K562 (cell line): Measurements from ENCODE around the gene CCNI. TPM values are rescaled to one million over a fixed set of nuclear protein-coding genes. Genes with fewer than 3 reads are reported as not detected.

ENCODE experiments used
- ATAC-seq: fragments of 200-7000 bp; cut with Tn5 transposase; 3 replicates; pipeline ENCODE4 v1.9.1; 2020; ENCODE audit warnings: moderate library complexity
- BruUV-seq: library from RNA; stranded (reverse); fragments of 400-500 nt; replicated peaks from 2 replicates; lab custom pipeline; 2021; lab: Mats Ljungman, UMichigan
- CTCF ChIA-PET: fragments of 300-600 bp; formaldehyde crosslinking; extraction: SDS; loops from one replicate; lab custom pipeline; 2021; ENCODE audit warnings: low intra/inter-chr PET ratio; lab: Yijun Ruan, JAX
- POLR2A ChIA-PET: fragments of 300-600, 350-650 bp; sonication (Branson Sonifier 250); formaldehyde crosslinking; extraction: SDS; loops from one replicate; lab custom pipeline; 2021; ENCODE audit warnings: antibody characterized with exemption, inconsistent platforms; lab: Yijun Ruan, JAX
- DNase-seq, 4 experiments: peaks; one replicate each; pipeline versions ENCODE4 v3.0.0 to v3.0.0-alpha.2; 2011 to 2018; ENCODE audit warnings: low spot score in 3 of 4, mixed read lengths in 3 of 4; ENCODE audit errors: extremely low read depth in 1 of 4
- FAIRE-seq: peaks from 2 replicates; lab custom pipeline; 2011; peaks lifted over from hg19 to GRCh38; lab: Jason Lieb, UNC
- H2AFZ ChIP-seq: 2 replicates; pipeline ENCODE4 v1.6.0; 2011; ENCODE audit warnings: low read depth, low read length, control low read depth, inconsistent platforms
- H3K27ac ChIP-seq: fragments of 200-600 bp; 3 replicates; pipeline ENCODE4 v1.8.0; 2011; ENCODE audit warnings: low read depth, mild to moderate bottlenecking, control low read depth, inconsistent platforms, low read length, moderate library complexity, mixed read lengths; ENCODE audit errors: extremely low read depth
- H3K27me3 ChIP-seq, 2 experiments: fragments of 300-600 bp in 1 of 2; 2 replicates in 1 of 2; 3 replicates in 1 of 2; pipeline versions ENCODE4 v1.6.0 to v1.8.0; 2011; ENCODE audit warnings: inconsistent platforms in 2 of 2, low read length in 2 of 2, mild to moderate bottlenecking in 1 of 2, mixed read lengths in 1 of 2, moderate library complexity in 1 of 2; ENCODE audit not compliant: control insufficient read depth in 2 of 2, insufficient read depth in 2 of 2
- H3K36me3 ChIP-seq: fragments of 300-600 bp; 3 replicates; pipeline ENCODE4 v1.8.0; 2011; ENCODE audit warnings: mild to moderate bottlenecking, low read length, inconsistent platforms; ENCODE audit not compliant: control insufficient read depth, insufficient read depth
- H3K4me1 ChIP-seq, 2 experiments: fragments of 200-600 bp in 1 of 2; replicated peaks in 1 of 2; 2 replicates in 1 of 2; 3 replicates in 1 of 2; pipeline versions ENCODE4 v1.5.1 to v1.8.0; 2011; ENCODE audit warnings: inconsistent platforms in 2 of 2, low read length in 2 of 2, mild to moderate bottlenecking in 1 of 2, mixed read lengths in 1 of 2, moderate library complexity in 1 of 2; ENCODE audit not compliant: control insufficient read depth in 2 of 2, insufficient read depth in 2 of 2
- H3K4me2 ChIP-seq: 2 replicates; pipeline ENCODE4 v1.6.1; 2011; ENCODE audit warnings: low read length, control low read depth, inconsistent platforms, mixed read lengths; ENCODE audit not compliant: insufficient read depth
- H3K4me3 ChIP-seq: fragments of 200-600 bp; sonication (generic), shearing (Covaris generic); 2 replicates; pipeline ENCODE4 v1.5.1; 2016; ENCODE audit warnings: control low read depth, inconsistent platforms
- H3K79me2 ChIP-seq: fragments of 200-600 bp; 3 replicates; pipeline ENCODE4 v1.8.0; 2011; ENCODE audit warnings: low read length, inconsistent platforms; ENCODE audit not compliant: control insufficient read depth, insufficient read depth
- H3K9ac ChIP-seq, 2 experiments: 2 replicates each; pipeline versions ENCODE4 v1.6.0 to v1.6.1; 2011; ENCODE audit warnings: low read depth in 2 of 2, low read length in 2 of 2, control low read depth in 1 of 2, inconsistent platforms in 1 of 2, mild to moderate bottlenecking in 1 of 2, mixed read lengths in 1 of 2; ENCODE audit not compliant: insufficient read depth in 1 of 2
- H3K9me1 ChIP-seq: one replicate; pipeline ENCODE4 v1.6.0; 2011; ENCODE audit warnings: inconsistent platforms, mild to moderate bottlenecking, low read length, moderate library complexity; ENCODE audit not compliant: control insufficient read depth, insufficient read depth
- H3K9me3 ChIP-seq: replicated peaks from 2 replicates; pipeline ENCODE4 v1.5.1; 2011; ENCODE audit warnings: low read depth, low read length, inconsistent platforms; ENCODE audit not compliant: control insufficient read depth, insufficient read depth
- H4K20me1 ChIP-seq: replicated peaks from 2 replicates; pipeline ENCODE4 v1.6.1; 2011; ENCODE audit warnings: low read length, inconsistent platforms, mixed read lengths; ENCODE audit not compliant: control insufficient read depth, insufficient read depth
- ARID2 ChIP-seq: fragments of 450-650 bp; IDR thresholded peaks from 2 replicates; pipeline ENCODE4 v1.6.1; 2017; ENCODE audit warnings: antibody characterized with exemption, mild to moderate bottlenecking
- GABPA ChIP-seq: fragments of 200-800 bp; sonication (Bioruptor generic); conservative IDR thresholded peaks from 2 replicates; pipeline ENCODE4 v1.6.1; 2016; ENCODE audit warnings: low read depth, missing genetic modification characterization, missing compliant biosample characterization
- HDGF ChIP-seq: fragments of 450-650 bp; IDR thresholded peaks from 2 replicates; pipeline ENCODE4 v1.6.1; 2016
- HNRNPLL ChIP-seq: fragments of 200-400 bp; formaldehyde crosslinking; IDR thresholded peaks from 2 replicates; pipeline ENCODE4 v1.6.1; 2017; ENCODE audit warnings: low read length, low read depth, mild to moderate bottlenecking; ENCODE audit not compliant: poor library complexity, severe bottlenecking
- LEF1 ChIP-seq: fragments of 450-650 bp; IDR thresholded peaks from 2 replicates; pipeline ENCODE4 v1.6.1; 2016; ENCODE audit warnings: mild to moderate bottlenecking
- MYC ChIP-seq, 2 experiments: fragments of 250-450 bp in 1 of 2; sonication (Bioruptor Pico) in 1 of 2; IDR thresholded peaks; 2 replicates each; pipeline versions ENCODE4 v1.5.1 to v1.6.1; 2012 to 2021; ENCODE audit warnings: low read depth in 2 of 2, borderline replicate concordance in 1 of 2, improper control_type of control experiment in 1 of 2, low read length in 1 of 2, mild to moderate bottlenecking in 1 of 2, moderate library complexity in 1 of 2
- NBN ChIP-seq: fragments of 450-650 bp; IDR thresholded peaks from 2 replicates; pipeline ENCODE4 v1.6.1; 2016; ENCODE audit warnings: low read depth, mild to moderate bottlenecking
- PCBP2 ChIP-seq: fragments of 200-400 bp; formaldehyde crosslinking; IDR thresholded peaks from 2 replicates; pipeline ENCODE4 v1.6.1; 2018; ENCODE audit warnings: low read length, low read depth, mild to moderate bottlenecking, moderate library complexity; ENCODE audit not compliant: poor library complexity, severe bottlenecking
- PURB ChIP-seq: sonication (generic); formaldehyde crosslinking; IDR thresholded peaks from 2 replicates; pipeline ENCODE4 v1.9.0; 2021; ENCODE audit warnings: low read depth, mild to moderate bottlenecking, missing genetic modification reagents
- SMAD2 ChIP-seq: fragments of 150-350 bp; IDR thresholded peaks from 2 replicates; pipeline ENCODE4 v1.6.1; 2014; ENCODE audit warnings: low read depth, mild to moderate bottlenecking, low read length
- SRSF9 ChIP-seq: fragments of 200-400 bp; formaldehyde crosslinking; IDR thresholded peaks from 2 replicates; pipeline ENCODE4 v1.6.1; 2017; ENCODE audit warnings: low read depth, low read length, borderline replicate concordance
- STAG1 ChIP-seq: sonication (generic); formaldehyde crosslinking; IDR thresholded peaks from 2 replicates; pipeline ENCODE4 v1.5.0; 2020; ENCODE audit warnings: missing genetic modification reagents, borderline replicate concordance
- SUPT5H ChIP-seq: fragments of 450-650 bp; IDR thresholded peaks from 2 replicates; pipeline ENCODE4 v1.6.1; 2016
- ZNF584 ChIP-seq: fragments of 200-800 bp; sonication (Bioruptor generic); IDR thresholded peaks from 2 replicates; pipeline ENCODE4 v1.6.1; 2016; ENCODE audit warnings: low read depth, mild to moderate bottlenecking, missing genetic modification characterization, missing compliant biosample characterization
- ZNF764 ChIP-seq: fragments of 250-450 bp; sonication (Bioruptor Pico); IDR thresholded peaks from 2 replicates; pipeline ENCODE4 v1.4.0; 2020; ENCODE audit warnings: low read depth, mild to moderate bottlenecking, moderate library complexity
- in situ Hi-C: fragments of 300-500 bp; cut with MboI; formaldehyde crosslinking; loops from 4 replicates; pipeline ENCODE4 v1.15.0; 2018; ENCODE audit warnings: inconsistent platforms, mixed read lengths
- intact Hi-C: fragments of 100-400 bp; cut with micrococcal nuclease; formaldehyde crosslinking; loops from 2 replicates; pipeline ENCODE4 v1.14.2; 2022
- polyA plus RNA-seq, 8 experiments: library from polyadenylated mRNA; depleted of rRNA in 4 of 8; stranded (reverse) in 5 of 8; unstranded in 3 of 8; fragments of >200 nt; fragmentation: Nextera tagmentation in 2 of 8; fragmentation: Illumina TruSeq in 1 of 8; extraction: Ambion mirVana in 2 of 8; extraction: Trizol in 1 of 8; gene quantifications; 2 replicates each; pipeline versions ENCODE4 v1.2.1 to v1.2.3, GENCODE V29; 2011 to 2014; ENCODE audit warnings: inconsistent platforms in 1 of 8, missing spikeins in 1 of 8
- total RNA-seq, 7 experiments: library from RNA; depleted of rRNA in 6 of 7; stranded (reverse); fragments of >200 nt in 6 of 7; fragmentation: Illumina TruSeq in 2 of 7; extraction: Trizol in 2 of 7; gene quantifications; 2 replicates each; pipeline versions ENCODE4 v1.2.1 to v1.2.3, GENCODE V29; 2011 to 2021; ENCODE audit warnings: low replicate concordance in 1 of 7
- TF ChIP-seq, protein P1 (sequence below): fragments of 450-650 bp; IDR thresholded peaks from 2 replicates; pipeline ENCODE4 v1.6.1; 2016; ENCODE audit warnings: antibody characterized with exemption
- TF ChIP-seq, protein P2 (sequence below): sonication (generic); formaldehyde crosslinking; IDR thresholded peaks from 2 replicates; pipeline ENCODE4 v1.8.0; 2023; ENCODE audit warnings: missing genetic modification reagents, mild to moderate bottlenecking, borderline replicate concordance

Gene CCNI
- total and polyA plus RNA-seq, 9 of the 15 experiments (the other 6 are each of a cell fraction or from before 2014, with no cell fraction given) = 43.3 to 159 (median 98.5) TPM

DNA sequence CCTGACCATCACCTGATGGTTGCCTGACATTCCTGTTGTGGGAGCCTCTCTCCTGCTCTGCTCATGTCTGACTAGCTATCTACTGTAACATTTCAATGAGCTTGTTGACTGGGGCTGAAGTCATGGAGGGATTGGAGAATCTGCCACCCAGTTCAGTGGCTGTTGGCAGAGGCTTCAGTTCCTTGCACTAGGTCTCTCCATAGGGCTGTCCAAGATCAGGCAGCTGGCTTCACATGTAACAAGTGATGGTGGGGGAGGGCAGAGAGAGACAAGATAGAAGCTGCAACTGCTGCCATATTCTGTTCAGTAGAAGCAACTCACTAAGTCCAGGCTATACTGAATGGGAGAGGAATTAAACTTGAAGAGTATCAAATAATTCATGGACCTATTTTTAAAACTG, 14.1 kb upstream of the CCNI start:
- intact Hi-C loops (no loop called here), in situ Hi-C loops (no loop called here)
- no peaks in the 10 kb centered on the region for H3K79me2 ChIP-seq
- ATAC-seq (no peak), DNase-seq (no peak), FAIRE-seq (peak; percentile 54)
- no peaks in the 10 kb centered on the region; a peak in 3 of 5 replicates for H3K4me1 ChIP-seq
- H3K27me3 ChIP-seq = no peaks in the 10 kb centered on the region
- no peak overlapping the region for H2AFZ ChIP-seq
- no peaks in the 10 kb centered on the region for H3K9me3 ChIP-seq
- no TSS peak for BruUV-seq
- H3K4me3 ChIP-seq = no peak overlapping the region
- no peak overlapping the region for H3K4me2 ChIP-seq
- CTCF ChIA-PET = no interaction called here
- H3K9ac ChIP-seq = no peak overlapping the region
- H3K9me1 ChIP-seq = no peaks in the 10 kb centered on the region
- no peak overlapping the region for H3K27ac ChIP-seq
- POLR2A ChIA-PET = interaction anchor here (0.6 to 0.7 kb wide), 2 partner anchors 42 to 187 kb away, joined by 3 to 4 read pairs; no protein-coding TSS in a partner anchor
- no peaks in the 10 kb centered on the region for H3K36me3 ChIP-seq
- no peaks in the 10 kb centered on the region for H4K20me1 ChIP-seq
- TF ChIP-seq STAG1 (CRISPR knock-in tag) (no peak), SUPT5H (no peak), PURB (no peak), HNRNPLL (no peak), HDGF (no peak), SRSF9 (no peak), SMAD2 (no peak), ZNF764 (no peak), LEF1 (no peak), GABPA (tag) (no peak), MYC (IDR thresholded peaks at IDR 0.05; ENCODE audit: low read depth, low read length) (no peak), MYC (CRISPR knock-in tag; IDR thresholded peaks at IDR 0.05; ENCODE audit: borderline replicate concordance, low read depth) (no peak), PCBP2 (no peak), ZNF584 (CRISPR knock-in tag) (no peak), ARID2 (no peak), NBN (no peak)
- TF ChIP-seq, protein P1, sequence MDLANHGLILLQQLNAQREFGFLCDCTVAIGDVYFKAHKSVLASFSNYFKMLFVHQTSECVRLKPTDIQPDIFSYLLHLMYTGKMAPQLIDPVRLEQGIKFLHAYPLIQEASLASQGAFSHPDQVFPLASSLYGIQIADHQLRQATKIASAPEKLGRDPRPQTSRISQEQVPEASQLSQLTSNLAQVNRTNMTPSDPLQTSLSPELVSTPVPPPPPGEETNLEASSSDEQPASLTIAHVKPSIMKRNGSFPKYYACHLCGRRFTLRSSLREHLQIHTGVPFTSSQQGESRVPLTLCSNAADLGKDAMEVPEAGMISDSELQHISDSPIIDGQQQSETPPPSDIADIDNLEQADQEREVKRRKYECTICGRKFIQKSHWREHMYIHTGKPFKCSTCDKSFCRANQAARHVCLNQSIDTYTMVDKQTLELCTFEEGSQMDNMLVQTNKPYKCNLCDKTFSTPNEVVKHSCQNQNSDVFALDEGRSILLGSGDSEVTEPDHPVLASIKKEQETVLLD = no peak
- TF ChIP-seq, protein P2, sequence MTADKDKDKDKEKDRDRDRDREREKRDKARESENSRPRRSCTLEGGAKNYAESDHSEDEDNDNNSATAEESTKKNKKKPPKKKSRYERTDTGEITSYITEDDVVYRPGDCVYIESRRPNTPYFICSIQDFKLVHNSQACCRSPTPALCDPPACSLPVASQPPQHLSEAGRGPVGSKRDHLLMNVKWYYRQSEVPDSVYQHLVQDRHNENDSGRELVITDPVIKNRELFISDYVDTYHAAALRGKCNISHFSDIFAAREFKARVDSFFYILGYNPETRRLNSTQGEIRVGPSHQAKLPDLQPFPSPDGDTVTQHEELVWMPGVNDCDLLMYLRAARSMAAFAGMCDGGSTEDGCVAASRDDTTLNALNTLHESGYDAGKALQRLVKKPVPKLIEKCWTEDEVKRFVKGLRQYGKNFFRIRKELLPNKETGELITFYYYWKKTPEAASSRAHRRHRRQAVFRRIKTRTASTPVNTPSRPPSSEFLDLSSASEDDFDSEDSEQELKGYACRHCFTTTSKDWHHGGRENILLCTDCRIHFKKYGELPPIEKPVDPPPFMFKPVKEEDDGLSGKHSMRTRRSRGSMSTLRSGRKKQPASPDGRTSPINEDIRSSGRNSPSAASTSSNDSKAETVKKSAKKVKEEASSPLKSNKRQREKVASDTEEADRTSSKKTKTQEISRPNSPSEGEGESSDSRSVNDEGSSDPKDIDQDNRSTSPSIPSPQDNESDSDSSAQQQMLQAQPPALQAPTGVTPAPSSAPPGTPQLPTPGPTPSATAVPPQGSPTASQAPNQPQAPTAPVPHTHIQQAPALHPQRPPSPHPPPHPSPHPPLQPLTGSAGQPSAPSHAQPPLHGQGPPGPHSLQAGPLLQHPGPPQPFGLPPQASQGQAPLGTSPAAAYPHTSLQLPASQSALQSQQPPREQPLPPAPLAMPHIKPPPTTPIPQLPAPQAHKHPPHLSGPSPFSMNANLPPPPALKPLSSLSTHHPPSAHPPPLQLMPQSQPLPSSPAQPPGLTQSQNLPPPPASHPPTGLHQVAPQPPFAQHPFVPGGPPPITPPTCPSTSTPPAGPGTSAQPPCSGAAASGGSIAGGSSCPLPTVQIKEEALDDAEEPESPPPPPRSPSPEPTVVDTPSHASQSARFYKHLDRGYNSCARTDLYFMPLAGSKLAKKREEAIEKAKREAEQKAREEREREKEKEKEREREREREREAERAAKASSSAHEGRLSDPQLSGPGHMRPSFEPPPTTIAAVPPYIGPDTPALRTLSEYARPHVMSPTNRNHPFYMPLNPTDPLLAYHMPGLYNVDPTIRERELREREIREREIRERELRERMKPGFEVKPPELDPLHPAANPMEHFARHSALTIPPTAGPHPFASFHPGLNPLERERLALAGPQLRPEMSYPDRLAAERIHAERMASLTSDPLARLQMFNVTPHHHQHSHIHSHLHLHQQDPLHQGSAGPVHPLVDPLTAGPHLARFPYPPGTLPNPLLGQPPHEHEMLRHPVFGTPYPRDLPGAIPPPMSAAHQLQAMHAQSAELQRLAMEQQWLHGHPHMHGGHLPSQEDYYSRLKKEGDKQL (CRISPR knock-in tag) = no peak
